NCI-H446 treated with DMSO at 0.1 percent for 48 hours (cell line): ENCODE measurements around the gene PACRG.

Source experiments
- DNase-seq: peaks from one replicate; lab custom pipeline; 2025; lab: John Stamatoyannopoulos, UW

Gene PACRG

DNA sequence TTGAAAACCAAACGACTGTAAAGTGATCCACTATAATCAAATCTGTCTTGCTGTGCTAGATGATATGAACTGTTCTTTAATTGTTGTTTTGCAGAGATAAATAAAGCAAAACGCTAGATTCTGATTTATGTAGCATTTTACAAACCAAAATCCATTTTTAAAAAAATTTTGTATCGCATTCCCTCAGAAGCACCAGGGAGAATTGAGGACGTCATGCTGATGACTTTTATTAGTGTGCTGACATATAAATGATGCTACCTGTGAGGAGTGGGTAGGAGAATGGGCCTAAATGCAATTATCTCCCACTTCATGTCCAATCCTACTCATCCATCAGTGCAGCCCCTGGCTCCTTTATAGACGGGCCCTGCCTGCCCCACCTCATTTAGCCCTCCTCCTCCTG lies 282.4 kb downstream of the PACRG start:
- no peak for DNase-seq

DNA sequence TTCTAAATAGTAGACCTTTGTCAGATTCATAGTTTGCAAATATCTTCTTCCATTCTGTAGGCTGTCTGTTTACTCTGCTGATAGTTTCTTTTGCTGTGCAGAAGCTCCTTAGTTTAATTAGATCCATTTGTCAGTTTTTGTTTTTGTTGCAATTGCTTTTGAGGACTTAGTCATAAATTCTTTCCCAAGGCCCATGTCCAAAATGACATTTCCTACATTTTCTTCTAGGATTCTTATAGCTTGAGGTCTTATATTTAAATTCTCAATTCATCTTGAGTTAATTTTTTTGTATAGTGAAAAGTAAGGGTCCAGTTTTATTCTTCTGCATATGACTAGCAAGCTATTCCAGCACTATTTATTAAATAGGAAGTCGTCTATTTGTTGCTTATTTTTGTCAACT lies 287.0 kb downstream of the PACRG start:
- DNase-seq = no peak

GRCh38 chr6:163017801-163018200 lies 290.0 kb downstream of the PACRG start:
- DNase-seq = no peak

DNA sequence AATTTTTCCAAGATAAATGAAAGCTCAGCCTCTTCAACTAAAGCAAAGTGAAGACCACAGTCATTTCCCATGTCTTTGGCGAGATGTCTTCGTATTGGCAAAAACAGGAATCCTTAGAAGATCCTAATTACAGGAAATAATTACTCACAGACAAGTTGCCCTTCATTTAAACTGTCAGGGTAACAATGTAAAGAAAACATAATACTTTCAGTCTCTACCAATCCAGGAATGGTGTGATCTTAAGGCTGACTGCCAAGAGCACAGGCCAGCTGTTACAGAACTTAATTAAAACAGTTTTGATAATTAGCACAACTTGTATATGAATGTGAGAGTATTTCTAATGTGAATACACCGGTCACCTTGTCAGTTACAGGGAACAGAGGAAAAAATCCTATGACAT lies 292.2 kb downstream of the PACRG start:
- no peak for DNase-seq

DNA sequence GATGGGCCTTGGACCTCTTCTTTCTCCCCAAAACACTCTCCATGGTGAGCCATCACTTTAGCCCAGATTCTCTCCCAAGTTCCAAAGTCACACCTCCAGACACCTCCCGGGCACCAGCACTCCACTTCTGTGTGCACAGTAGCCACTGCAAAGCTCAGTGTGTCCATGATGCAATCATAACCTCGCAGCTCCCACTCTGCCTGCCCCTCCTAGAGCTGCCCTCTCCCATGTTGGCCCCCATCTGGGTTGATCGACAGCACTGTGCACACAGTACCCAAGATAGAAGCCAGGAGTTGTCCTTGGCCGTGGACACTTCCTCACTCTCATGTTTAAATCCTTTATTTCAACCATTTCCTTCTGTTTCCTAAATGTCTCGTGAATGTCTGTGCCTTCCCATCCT lies 293.3 kb downstream of the PACRG start:
- no peak for DNase-seq

GRCh38 chr6:163023700-163024099 lies 295.9 kb downstream of the PACRG start:
- DNase-seq = no peak

DNA sequence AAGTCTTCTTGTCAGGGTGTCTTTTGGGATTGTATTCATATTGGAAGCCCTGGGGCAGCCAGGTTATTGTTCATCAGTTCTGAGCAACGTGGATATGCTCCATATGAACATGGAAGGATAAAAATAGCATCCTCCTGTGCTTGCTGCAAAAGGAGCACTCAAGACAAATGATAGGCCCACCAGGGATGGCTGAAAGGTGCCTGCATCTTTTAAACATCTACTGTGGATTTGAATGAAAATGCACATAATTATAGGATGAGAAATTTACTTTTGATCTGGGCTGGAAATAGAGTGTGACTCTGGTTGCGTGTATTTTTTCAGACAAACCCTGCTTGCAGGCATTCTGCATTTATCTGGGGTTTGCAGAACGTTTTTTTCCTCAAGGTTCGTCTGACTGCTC lies 299.1 kb downstream of the PACRG start:
- DNase-seq = no peak

- no peak for DNase-seq
Observed at GRCh38 chr6:163030980-163031379, 303.2 kb downstream of the PACRG start.

GRCh38 chr6:163031931-163032330 lies 304.2 kb downstream of the PACRG start:
- DNase-seq = no peak

DNA sequence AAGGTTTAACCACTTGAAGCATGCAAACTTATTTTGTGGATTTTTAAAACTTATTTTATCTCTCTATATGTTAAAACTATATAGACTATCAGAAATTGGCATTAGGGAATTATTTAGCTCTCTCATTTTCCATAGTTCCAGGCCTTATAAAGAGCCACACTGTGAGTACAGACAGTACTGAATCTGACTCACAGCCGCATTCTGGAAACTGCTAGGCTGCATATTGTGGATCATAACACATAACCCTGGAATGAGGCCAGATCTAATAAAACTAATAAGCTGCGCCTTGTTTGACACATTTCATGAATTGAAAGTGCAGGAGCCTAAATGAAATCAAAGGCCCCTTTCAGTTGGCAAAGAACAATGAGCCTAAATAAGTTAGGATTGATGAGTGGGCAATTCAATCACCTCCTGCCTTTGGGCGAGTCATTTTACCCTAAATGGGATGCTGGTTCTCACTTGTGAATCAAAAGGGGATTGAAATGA lies 308.4 kb downstream of the PACRG start:
- no peak for DNase-seq

DNA sequence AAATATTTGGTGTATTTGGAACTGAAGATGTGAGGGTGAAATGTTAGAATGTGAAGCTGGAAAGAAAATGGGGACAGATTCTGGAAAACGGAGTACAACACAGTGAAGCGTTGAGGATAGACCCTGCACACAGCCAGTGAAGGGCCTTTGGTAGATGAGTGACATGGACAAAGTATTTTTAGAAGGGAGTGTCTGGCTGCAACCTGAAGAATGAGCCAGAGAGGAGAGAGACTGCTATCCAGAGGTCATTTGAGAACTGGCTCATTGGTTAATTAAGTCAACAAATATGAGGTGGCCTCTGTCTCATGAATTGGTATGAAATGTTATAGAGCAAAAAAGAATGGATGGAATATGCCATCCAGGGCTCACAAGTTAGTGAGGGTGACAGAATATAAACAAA lies 310.5 kb downstream of the PACRG start:
- DNase-seq = no peak

- DNase-seq = no peak
Observed at GRCh38 chr6:163048345-163048744, 320.6 kb downstream of the PACRG start.

GRCh38 chr6:163053667-163054344 lies 326.0 kb downstream of the PACRG start:
- no peak for DNase-seq

DNA sequence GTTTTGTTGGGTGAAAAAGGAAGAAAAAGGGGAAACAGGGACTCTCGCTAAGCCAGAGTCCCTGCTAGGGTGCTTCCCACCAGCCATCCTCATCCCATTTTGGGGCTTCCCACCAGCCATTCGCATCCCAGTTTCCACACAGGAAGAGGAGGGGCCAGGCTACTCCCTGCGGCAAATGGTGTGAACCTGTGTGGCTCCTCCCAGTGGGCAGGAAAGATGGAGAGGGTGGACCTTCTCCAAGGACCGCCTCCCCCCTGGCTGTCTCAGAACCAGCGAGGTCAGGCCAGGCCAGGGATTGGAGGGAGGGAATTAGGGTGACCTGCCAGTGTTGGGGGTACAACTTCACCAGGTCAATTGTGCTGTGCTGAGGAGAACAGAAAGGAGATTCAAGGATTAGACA lies 326.9 kb downstream of the PACRG start:
- no peak for DNase-seq

GRCh38 chr6:163057260-163057659 lies 329.5 kb downstream of the PACRG start:
- no peak for DNase-seq

GRCh38 chr6:163062790-163063189 lies 335.0 kb downstream of the PACRG start:
- DNase-seq = no peak

- DNase-seq = no peak
Observed at GRCh38 chr6:163063561-163063960, 335.8 kb downstream of the PACRG start.

DNA sequence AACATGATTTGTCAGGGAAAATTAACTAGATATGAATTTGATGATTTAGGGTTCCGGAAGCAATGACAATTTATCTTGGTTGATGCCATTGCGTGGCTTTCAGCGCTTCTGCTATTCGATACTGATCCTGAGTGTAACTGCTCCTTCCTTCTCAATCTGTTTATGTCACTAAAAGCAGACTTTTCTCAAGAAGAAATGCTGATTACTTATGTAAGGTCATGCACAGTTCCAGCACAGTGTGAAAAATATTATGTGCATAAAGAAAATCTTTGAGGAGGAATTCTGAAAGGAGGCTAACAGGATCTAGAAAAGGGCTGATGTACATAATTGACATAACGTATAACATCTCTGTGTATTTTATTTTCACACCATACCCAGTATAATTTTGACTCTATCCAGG lies 336.6 kb downstream of the PACRG start:
- no peak for DNase-seq

- no peak for DNase-seq
Observed at GRCh38 chr6:163066200-163066599, 338.4 kb downstream of the PACRG start.

DNA sequence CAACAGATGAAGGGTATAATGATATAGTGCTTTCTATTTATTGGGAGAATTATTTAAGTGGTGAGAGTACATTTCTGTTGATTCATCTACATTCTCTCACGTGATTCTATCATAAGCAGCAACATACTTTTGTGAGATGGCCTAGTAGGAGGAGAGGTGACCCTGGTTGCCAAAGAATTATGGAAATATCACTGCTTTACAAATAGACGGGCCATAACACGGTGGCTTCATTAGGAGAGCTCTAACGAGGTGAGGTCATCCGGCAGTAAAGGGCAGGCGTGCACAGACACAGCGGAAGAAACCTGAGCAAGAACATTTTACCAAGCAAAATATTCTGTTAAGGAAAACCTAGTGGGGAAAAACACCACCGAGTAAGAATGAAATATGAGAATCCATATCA lies 349.4 kb downstream of the PACRG start:
- DNase-seq = no peak

- no peak for DNase-seq
Observed at GRCh38 chr6:163078712-163079111, 350.9 kb downstream of the PACRG start.

DNA sequence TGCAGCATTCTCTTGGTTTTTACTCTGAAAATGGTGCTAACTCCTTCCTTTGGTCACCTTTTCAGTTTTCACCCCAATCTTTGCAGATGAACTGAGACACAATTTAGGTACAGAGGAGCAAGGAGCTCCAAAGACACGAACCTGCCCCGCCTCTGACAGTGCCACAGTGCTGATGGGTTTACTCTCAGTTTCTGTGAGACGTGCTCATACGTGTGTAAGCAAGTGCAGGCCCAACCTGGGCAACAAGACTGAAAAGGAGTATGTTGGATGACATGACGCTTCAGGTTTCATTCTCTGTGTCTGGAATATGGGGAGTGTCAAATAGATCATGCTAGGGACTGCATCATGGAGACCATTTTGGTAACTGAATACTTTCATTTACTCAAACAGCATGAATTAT lies 352.5 kb downstream of the PACRG start:
- no peak for DNase-seq

DNA sequence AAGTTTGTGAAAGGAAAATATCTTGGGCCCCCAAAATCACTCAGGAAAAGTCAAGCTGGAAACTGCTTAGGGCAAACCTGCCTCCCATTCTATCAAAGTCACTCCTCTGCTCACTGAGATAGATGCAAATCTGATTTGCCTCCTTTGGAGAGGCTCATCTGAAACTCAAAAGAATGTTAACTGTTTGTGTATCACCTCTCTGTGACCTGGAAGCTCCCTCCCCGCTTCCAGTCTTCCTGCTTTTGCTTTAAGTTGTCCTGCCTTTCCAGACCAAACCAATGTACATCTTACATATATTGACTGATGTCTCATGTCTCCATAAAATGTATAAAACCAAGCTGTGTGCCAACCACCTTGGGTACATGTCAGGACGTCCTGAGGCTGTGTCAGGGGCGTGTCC lies 355.4 kb downstream of the PACRG start:
- no peak for DNase-seq

- no peak for DNase-seq
Observed at GRCh38 chr6:163085426-163085825, 357.7 kb downstream of the PACRG start.
